K562 (cell line): ENCODE data around the gene SAMD9. TPM values are rescaled to one million over a fixed set of nuclear protein-coding genes. Genes with fewer than 3 reads are reported as not detected.

Experiments used
- ATAC-seq: fragments of 200-7000 bp; cut with Tn5 transposase; 3 replicates; pipeline ENCODE4 v1.9.1; 2020; ENCODE audit warnings: moderate library complexity
- BruUV-seq: library from RNA; stranded (reverse); fragments of 400-500 nt; replicated peaks from 2 replicates; lab custom pipeline; 2021; lab: Mats Ljungman, UMichigan
- CTCF ChIA-PET: fragments of 300-600 bp; formaldehyde crosslinking; extraction: SDS; loops from one replicate; lab custom pipeline; 2021; ENCODE audit warnings: low intra/inter-chr PET ratio; lab: Yijun Ruan, JAX
- POLR2A ChIA-PET: fragments of 300-600, 350-650 bp; sonication (Branson Sonifier 250); formaldehyde crosslinking; extraction: SDS; loops from one replicate; lab custom pipeline; 2021; ENCODE audit warnings: antibody characterized with exemption, inconsistent platforms; lab: Yijun Ruan, JAX
- DNase-seq, 4 experiments: peaks; one replicate each; pipeline versions ENCODE4 v3.0.0 to v3.0.0-alpha.2; 2011 to 2018; ENCODE audit warnings: low spot score in 3 of 4, mixed read lengths in 3 of 4; ENCODE audit errors: extremely low read depth in 1 of 4
- FAIRE-seq: peaks from 2 replicates; lab custom pipeline; 2011; peaks lifted over from hg19 to GRCh38; lab: Jason Lieb, UNC
- H2AFZ ChIP-seq: 2 replicates; pipeline ENCODE4 v1.6.0; 2011; ENCODE audit warnings: low read depth, low read length, control low read depth, inconsistent platforms
- H3K27ac ChIP-seq: fragments of 200-600 bp; 3 replicates; pipeline ENCODE4 v1.8.0; 2011; ENCODE audit warnings: low read depth, mild to moderate bottlenecking, control low read depth, inconsistent platforms, low read length, moderate library complexity, mixed read lengths; ENCODE audit errors: extremely low read depth
- H3K27me3 ChIP-seq, 2 experiments: fragments of 300-600 bp in 1 of 2; 2 replicates in 1 of 2; 3 replicates in 1 of 2; pipeline versions ENCODE4 v1.6.0 to v1.8.0; 2011; ENCODE audit warnings: inconsistent platforms in 2 of 2, low read length in 2 of 2, mild to moderate bottlenecking in 1 of 2, mixed read lengths in 1 of 2, moderate library complexity in 1 of 2; ENCODE audit not compliant: control insufficient read depth in 2 of 2, insufficient read depth in 2 of 2
- H3K36me3 ChIP-seq: fragments of 300-600 bp; 3 replicates; pipeline ENCODE4 v1.8.0; 2011; ENCODE audit warnings: mild to moderate bottlenecking, low read length, inconsistent platforms; ENCODE audit not compliant: control insufficient read depth, insufficient read depth
- H3K4me1 ChIP-seq, 2 experiments: fragments of 200-600 bp in 1 of 2; replicated peaks in 1 of 2; 2 replicates in 1 of 2; 3 replicates in 1 of 2; pipeline versions ENCODE4 v1.5.1 to v1.8.0; 2011; ENCODE audit warnings: inconsistent platforms in 2 of 2, low read length in 2 of 2, mild to moderate bottlenecking in 1 of 2, mixed read lengths in 1 of 2, moderate library complexity in 1 of 2; ENCODE audit not compliant: control insufficient read depth in 2 of 2, insufficient read depth in 2 of 2
- H3K4me2 ChIP-seq: 2 replicates; pipeline ENCODE4 v1.6.1; 2011; ENCODE audit warnings: low read length, control low read depth, inconsistent platforms, mixed read lengths; ENCODE audit not compliant: insufficient read depth
- H3K4me3 ChIP-seq: fragments of 200-600 bp; sonication (generic), shearing (Covaris generic); 2 replicates; pipeline ENCODE4 v1.5.1; 2016; ENCODE audit warnings: control low read depth, inconsistent platforms
- H3K79me2 ChIP-seq: fragments of 200-600 bp; 3 replicates; pipeline ENCODE4 v1.8.0; 2011; ENCODE audit warnings: low read length, inconsistent platforms; ENCODE audit not compliant: control insufficient read depth, insufficient read depth
- H3K9ac ChIP-seq, 2 experiments: 2 replicates each; pipeline versions ENCODE4 v1.6.0 to v1.6.1; 2011; ENCODE audit warnings: low read depth in 2 of 2, low read length in 2 of 2, control low read depth in 1 of 2, inconsistent platforms in 1 of 2, mild to moderate bottlenecking in 1 of 2, mixed read lengths in 1 of 2; ENCODE audit not compliant: insufficient read depth in 1 of 2
- H3K9me1 ChIP-seq: one replicate; pipeline ENCODE4 v1.6.0; 2011; ENCODE audit warnings: inconsistent platforms, mild to moderate bottlenecking, low read length, moderate library complexity; ENCODE audit not compliant: control insufficient read depth, insufficient read depth
- H3K9me3 ChIP-seq: replicated peaks from 2 replicates; pipeline ENCODE4 v1.5.1; 2011; ENCODE audit warnings: low read depth, low read length, inconsistent platforms; ENCODE audit not compliant: control insufficient read depth, insufficient read depth
- H4K20me1 ChIP-seq: replicated peaks from 2 replicates; pipeline ENCODE4 v1.6.1; 2011; ENCODE audit warnings: low read length, inconsistent platforms, mixed read lengths; ENCODE audit not compliant: control insufficient read depth, insufficient read depth
- BCOR ChIP-seq: fragments of 450-650 bp; IDR thresholded peaks from 2 replicates; pipeline ENCODE4 v1.6.1; 2016
- CEBPB ChIP-seq: fragments of 450-650 bp; IDR thresholded peaks from 2 replicates; pipeline ENCODE4 v1.6.1; 2016; ENCODE audit warnings: missing genetic modification characterization, missing compliant biosample characterization
- CHAMP1 ChIP-seq: fragments of 450-650 bp; IDR thresholded peaks from 2 replicates; pipeline ENCODE4 v1.6.1; 2016; ENCODE audit warnings: mild to moderate bottlenecking
- ESRRA ChIP-seq: fragments of 450-650 bp; IDR thresholded peaks from 2 replicates; pipeline ENCODE4 v1.6.1; 2014; ENCODE audit warnings: low read depth, mild to moderate bottlenecking, moderate library complexity, borderline replicate concordance
- GABPB2 ChIP-seq: fragments of 250-450 bp; sonication (Bioruptor Pico); conservative IDR thresholded peaks from 2 replicates; pipeline ENCODE4 v1.5.1; 2021; ENCODE audit warnings: mild to moderate bottlenecking
- HLTF ChIP-seq: fragments of 450-650 bp; IDR thresholded peaks from 2 replicates; pipeline ENCODE4 v1.6.1; 2016
- HOXB6 ChIP-seq: fragments of 250-450 bp; sonication (Bioruptor Pico); IDR thresholded peaks from 2 replicates; pipeline ENCODE4 v1.5.1; 2022; ENCODE audit warnings: mild to moderate bottlenecking, borderline replicate concordance
- IRF2 ChIP-seq: sonication (generic); formaldehyde crosslinking; IDR thresholded peaks from 2 replicates; pipeline ENCODE4 v1.8.1; 2022; ENCODE audit warnings: mild to moderate bottlenecking, missing genetic modification reagents
- NFATC3 ChIP-seq: fragments of 450-650 bp; IDR thresholded peaks from 2 replicates; pipeline ENCODE4 v1.6.1; 2017; ENCODE audit warnings: mild to moderate bottlenecking
- RAD21 ChIP-seq, 2 experiments: fragments of 250-450 bp in 1 of 2; fragments of 450-650 bp in 1 of 2; sonication (Bioruptor Pico) in 1 of 2; formaldehyde crosslinking in 1 of 2; IDR thresholded peaks in 1 of 2; conservative IDR thresholded peaks in 1 of 2; 2 replicates each; pipeline versions ENCODE4 v1.4.0 to v1.8.0; 2020 to 2022; ENCODE audit warnings: mild to moderate bottlenecking in 2 of 2, moderate library complexity in 1 of 2
- SMC3 ChIP-seq: conservative IDR thresholded peaks from 2 replicates; pipeline ENCODE4 v1.6.1; 2011; ENCODE audit warnings: low read depth, low read length, improper control_type of control experiment; ENCODE audit not compliant: insufficient read depth
- THRAP3 ChIP-seq: fragments of 450-650 bp; IDR thresholded peaks from 2 replicates; pipeline ENCODE4 v1.6.1; 2016; ENCODE audit warnings: mild to moderate bottlenecking, inconsistent platforms, borderline replicate concordance
- WGBS: fragments of 100-300 bp; shearing (Covaris generic); methylation state at CpG from one replicate; pipeline ENCODE4 v1.1.6; 2016; ENCODE audit warnings: low coverage, mixed read lengths; ENCODE audit not compliant: insufficient coverage; ENCODE audit errors: missing lambda C conversion rate; 5-methylcytosine and 5-hydroxymethylcytosine counted together
- in situ Hi-C: fragments of 300-500 bp; cut with MboI; formaldehyde crosslinking; loops from 4 replicates; pipeline ENCODE4 v1.15.0; 2018; ENCODE audit warnings: inconsistent platforms, mixed read lengths
- intact Hi-C: fragments of 100-400 bp; cut with micrococcal nuclease; formaldehyde crosslinking; loops from 2 replicates; pipeline ENCODE4 v1.14.2; 2022
- polyA plus RNA-seq, 8 experiments: library from polyadenylated mRNA; depleted of rRNA in 4 of 8; stranded (reverse) in 5 of 8; unstranded in 3 of 8; fragments of >200 nt; fragmentation: Nextera tagmentation in 2 of 8; fragmentation: Illumina TruSeq in 1 of 8; extraction: Ambion mirVana in 2 of 8; extraction: Trizol in 1 of 8; gene quantifications; 2 replicates each; pipeline versions ENCODE4 v1.2.1 to v1.2.3, GENCODE V29; 2011 to 2014; ENCODE audit warnings: inconsistent platforms in 1 of 8, missing spikeins in 1 of 8
- total RNA-seq, 7 experiments: library from RNA; depleted of rRNA in 6 of 7; stranded (reverse); fragments of >200 nt in 6 of 7; fragmentation: Illumina TruSeq in 2 of 7; extraction: Trizol in 2 of 7; gene quantifications; 2 replicates each; pipeline versions ENCODE4 v1.2.1 to v1.2.3, GENCODE V29; 2011 to 2021; ENCODE audit warnings: low replicate concordance in 1 of 7
- TF ChIP-seq, protein P1 (sequence below): sonication (generic); formaldehyde crosslinking; IDR thresholded peaks from 2 replicates; pipeline ENCODE4 v1.5.0; 2020; ENCODE audit warnings: missing genetic modification reagents
- TF ChIP-seq, protein P2 (sequence below): fragments of 450-650 bp; IDR thresholded peaks from 2 replicates; pipeline ENCODE4 v1.6.1; 2018; ENCODE audit not compliant: partially characterized antibody

The SAMD9 gene
- total and polyA plus RNA-seq, 9 of the 15 experiments (the other 6 are each of a cell fraction or from before 2014, with no cell fraction given), result 1.0 to 4.0 (median 1.9) TPM

GRCh38 chr7:93055543-93056107, 62.2 kb downstream of the SAMD9 start (continued):
- no peak for TF ChIP-seq NFATC3
- TF ChIP-seq CEBPB (tag), result peak; percentile 90
- TF ChIP-seq GABPB2, result no peak
- TF ChIP-seq HOXB6, result no peak
- TF ChIP-seq HLTF, result peak; percentile 69; the same call in 1 of the 2 replicates
- TF ChIP-seq THRAP3, result 0 out of 2 replicates have a peak, but pooled peaks have one; percentile 74
- peak; percentile 95 to 96 for TF ChIP-seq RAD21 (CRISPR knock-in tag; conservative IDR thresholded peaks at IDR 0.05 in 1 of 2, IDR thresholded peaks at IDR 0.05 in 1 of 2)
- peak; percentile 77 for TF ChIP-seq SMC3

- Histone ChIP-seq H3K4me3 (no peak overlapping the region), H3K9me3 (no peaks in the 10 kb centered on the region), H3K9me1 (no peaks in the 10 kb centered on the region), H4K20me1 (no peaks in the 10 kb centered on the region), H3K4me1 (peaks cover 14 to 18% of the 10 kb centered on the region in 2 experiments; a peak in 4 of 5 replicates), H3K36me3 (no peaks in the 10 kb centered on the region), H3K79me2 (no peaks in the 10 kb centered on the region)
- no TSS peak for BruUV-seq
- FAIRE-seq (no peak), ATAC-seq (peak; percentile 8; the same call in 2 of the 3 replicates), DNase-seq (no peak)
- 46% methylated on average over 3 of the region's 3 CpGs for WGBS
- CTCF ChIA-PET, result interaction anchor here (0.9 to 2.9 kb wide), 8 partner anchors 9 to 434 kb away, joined by 3 to 44 read pairs (median 4); no protein-coding TSS in a partner anchor
- POLR2A ChIA-PET, result no interaction called here
- TF ChIP-seq CHAMP1, result no peak
- TF ChIP-seq BCOR, result 0 out of 2 replicates have a peak, but pooled peaks have one; percentile 10
- TF ChIP-seq ESRRA, result peak; percentile 52; the same call in 1 of the 2 replicates
- TF ChIP-seq, protein P1, sequence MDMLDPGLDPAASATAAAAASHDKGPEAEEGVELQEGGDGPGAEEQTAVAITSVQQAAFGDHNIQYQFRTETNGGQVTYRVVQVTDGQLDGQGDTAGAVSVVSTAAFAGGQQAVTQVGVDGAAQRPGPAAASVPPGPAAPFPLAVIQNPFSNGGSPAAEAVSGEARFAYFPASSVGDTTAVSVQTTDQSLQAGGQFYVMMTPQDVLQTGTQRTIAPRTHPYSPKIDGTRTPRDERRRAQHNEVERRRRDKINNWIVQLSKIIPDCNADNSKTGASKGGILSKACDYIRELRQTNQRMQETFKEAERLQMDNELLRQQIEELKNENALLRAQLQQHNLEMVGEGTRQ, result no peak
- TF ChIP-seq IRF2, result no peak
- TF ChIP-seq, protein P2, sequence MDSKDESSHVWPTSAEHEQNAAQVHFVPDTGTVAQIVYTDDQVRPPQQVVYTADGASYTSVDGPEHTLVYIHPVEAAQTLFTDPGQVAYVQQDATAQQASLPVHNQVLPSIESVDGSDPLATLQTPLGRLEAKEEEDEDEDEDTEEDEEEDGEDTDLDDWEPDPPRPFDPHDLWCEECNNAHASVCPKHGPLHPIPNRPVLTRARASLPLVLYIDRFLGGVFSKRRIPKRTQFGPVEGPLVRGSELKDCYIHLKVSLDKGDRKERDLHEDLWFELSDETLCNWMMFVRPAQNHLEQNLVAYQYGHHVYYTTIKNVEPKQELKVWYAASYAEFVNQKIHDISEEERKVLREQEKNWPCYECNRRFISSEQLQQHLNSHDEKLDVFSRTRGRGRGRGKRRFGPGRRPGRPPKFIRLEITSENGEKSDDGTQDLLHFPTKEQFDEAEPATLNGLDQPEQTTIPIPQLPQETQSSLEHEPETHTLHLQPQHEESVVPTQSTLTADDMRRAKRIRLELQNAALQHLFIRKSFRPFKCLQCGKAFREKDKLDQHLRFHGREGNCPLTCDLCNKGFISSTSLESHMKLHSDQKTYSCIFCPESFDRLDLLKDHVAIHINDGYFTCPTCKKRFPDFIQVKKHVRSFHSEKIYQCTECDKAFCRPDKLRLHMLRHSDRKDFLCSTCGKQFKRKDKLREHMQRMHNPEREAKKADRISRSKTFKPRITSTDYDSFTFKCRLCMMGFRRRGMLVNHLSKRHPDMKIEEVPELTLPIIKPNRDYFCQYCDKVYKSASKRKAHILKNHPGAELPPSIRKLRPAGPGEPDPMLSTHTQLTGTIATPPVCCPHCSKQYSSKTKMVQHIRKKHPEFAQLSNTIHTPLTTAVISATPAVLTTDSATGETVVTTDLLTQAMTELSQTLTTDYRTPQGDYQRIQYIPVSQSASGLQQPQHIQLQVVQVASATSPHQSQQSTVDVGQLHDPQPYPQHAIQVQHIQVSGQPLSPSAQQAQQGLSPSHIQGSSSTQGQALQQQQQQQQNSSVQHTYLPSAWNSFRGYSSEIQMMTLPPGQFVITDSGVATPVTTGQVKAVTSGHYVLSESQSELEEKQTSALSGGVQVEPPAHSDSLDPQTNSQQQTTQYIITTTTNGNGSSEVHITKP, result no peak
- TF ChIP-seq, all 486 proteins: peak for 2
- Histone ChIP-seq H2AFZ (peak overlapping the region; percentile 82; the same call in 1 of the 2 replicates), H3K4me2 (no peak overlapping the region), H3K27me3 (no peaks in the 10 kb centered on the region), H3K9ac (no peak overlapping the region), H3K27ac (no peak overlapping the region)
- intact Hi-C loops (loop anchor here (1.0 to 10.0 kb wide), 8 partner anchors 172 to 630 kb away; partner anchors contain the start of genes CDK6, GATAD1, HEPACAM2 and PEX1), in situ Hi-C loops (loop anchor here (5.0 to 10.0 kb wide), 2 partner anchors 360 to 433 kb away; no protein-coding TSS in a partner anchor)
These were observed 62.8 kb downstream of the SAMD9 start for GRCh38 chr7:93054975-93055374.
